NCI-H2171 (cell line): ENCODE measurements around the gene NRXN3.

ENCODE experiments used
- DNase-seq: peaks from one replicate; lab custom pipeline; 2025; lab: John Stamatoyannopoulos, UW

The NRXN3 gene

DNA sequence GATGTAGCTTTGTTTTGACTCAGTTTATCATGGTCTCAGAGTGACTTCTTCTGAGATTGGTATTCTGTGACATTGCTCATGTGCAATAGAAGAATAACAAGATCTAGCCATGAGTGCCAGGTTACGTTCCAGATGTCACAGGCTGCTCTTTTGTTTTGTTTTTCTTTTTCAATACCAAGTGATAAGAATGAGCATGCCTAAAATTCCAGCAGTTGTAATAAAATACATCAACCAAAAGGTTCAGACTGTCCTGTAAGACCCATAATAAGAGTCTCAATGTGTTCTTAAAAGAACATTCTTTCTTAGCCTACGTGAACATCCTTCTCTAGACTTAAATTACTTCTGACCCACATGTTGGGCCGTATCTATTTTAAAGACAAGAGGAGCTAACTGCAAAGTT lies 1371.9 kb downstream of the NRXN3 start:
- peak; percentile 16 for DNase-seq

DNA sequence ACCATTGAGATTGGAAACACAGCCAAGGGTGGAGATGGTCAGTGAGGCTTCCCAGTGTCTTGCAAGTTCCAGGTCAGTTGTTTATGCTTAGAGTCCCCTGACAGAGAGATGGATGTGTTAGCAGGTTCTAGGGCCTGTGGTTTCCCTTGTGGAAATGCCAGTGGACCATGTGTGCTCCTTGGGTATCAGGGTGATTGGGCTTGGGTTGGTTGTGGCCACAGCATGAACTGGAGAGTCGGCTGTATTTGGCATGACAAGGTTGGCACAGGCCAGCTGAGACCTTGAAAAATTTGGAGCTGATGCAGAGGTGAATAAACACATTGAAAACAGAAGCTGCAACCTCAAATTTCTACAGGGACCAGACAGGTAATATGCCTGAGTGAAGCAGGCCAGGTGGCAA lies 1373.2 kb downstream of the NRXN3 start:
- no peak for DNase-seq

GRCh38 chr14:79543967-79544697 lies 1374.0 kb downstream of the NRXN3 start:
- no peak for DNase-seq

DNA sequence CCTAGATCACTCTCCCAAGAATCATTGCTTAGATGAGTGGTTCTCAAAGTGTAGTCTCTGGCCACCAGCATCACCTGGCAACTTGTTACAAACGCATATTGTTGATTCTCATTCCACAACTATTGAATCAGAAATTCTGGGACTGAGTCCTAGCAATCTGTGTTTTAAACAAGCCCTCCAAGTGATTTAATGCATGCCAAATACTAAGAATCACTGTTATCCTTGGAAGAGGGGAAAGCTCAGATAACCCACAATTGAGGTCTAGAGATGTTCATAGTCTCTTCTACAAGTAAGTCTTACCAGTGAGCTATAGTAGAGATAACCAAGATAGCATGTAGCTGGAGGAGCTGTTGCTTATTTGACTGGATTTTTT lies 1374.5 kb downstream of the NRXN3 start:
- no peak for DNase-seq

DNA sequence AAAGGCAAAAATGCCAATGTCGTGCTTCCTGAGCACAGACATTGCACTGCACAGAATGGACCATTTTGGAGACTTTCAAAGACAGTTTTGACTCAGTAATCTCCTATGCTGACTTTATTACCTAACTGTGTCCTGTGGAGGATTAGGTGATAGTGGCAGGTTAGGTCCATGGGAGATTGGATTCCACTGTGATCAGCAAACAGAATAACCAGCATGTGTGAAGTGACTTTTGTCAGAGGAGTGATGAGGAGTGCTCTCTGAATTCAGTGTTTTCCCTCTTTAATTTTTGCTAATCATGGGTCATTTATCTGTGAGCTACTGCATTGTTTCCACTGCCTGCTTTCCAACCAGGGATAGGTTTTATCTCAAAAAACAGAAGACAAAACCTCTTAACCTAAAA lies 1378.7 kb downstream of the NRXN3 start:
- DNase-seq, result no peak

DNA sequence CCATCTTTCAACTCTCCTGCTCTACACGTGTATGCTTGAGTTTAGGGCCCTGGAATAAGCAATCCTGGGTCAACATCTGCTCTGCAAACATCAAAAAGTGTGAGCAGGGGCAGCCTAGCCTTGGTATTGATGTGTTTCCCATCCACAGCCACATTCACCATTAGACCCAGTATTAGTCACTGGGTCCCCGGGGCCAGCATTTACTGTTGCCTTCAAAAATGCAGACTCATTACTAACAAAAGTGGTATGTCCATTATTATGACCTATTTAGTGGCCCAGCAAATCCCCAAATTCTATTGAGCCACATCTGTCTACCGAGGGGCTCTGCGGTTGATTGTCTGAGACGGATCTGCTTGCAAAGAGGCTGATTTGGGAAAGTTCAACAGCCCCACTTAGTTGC lies 1379.3 kb downstream of the NRXN3 start:
- no peak for DNase-seq

GRCh38 chr14:79551523-79551922 lies 1381.3 kb downstream of the NRXN3 start:
- DNase-seq, result peak; percentile 97

- DNase-seq, result no peak
These were observed 1382.6 kb downstream of the NRXN3 start for GRCh38 chr14:79552778-79553177.

DNA sequence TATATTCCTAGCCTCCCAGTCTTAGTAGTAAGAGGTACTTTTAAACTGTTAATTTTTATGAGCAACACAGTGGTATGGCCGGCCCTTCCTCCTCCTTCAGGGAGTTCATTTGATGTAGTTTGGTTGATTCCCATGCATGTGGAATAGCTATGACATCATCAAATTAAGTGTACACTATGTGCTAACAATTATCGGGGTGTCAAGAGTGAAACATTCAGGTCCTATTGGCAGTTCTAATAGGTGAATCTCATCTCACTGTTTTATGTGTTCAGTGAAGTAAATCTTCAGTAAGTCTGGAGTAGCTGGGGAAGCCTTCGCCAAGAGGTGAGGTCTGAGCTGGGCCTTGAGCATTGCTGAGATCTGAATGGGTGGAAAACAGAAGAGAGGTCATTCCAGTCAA lies 1384.6 kb downstream of the NRXN3 start:
- DNase-seq, result no peak

GRCh38 chr14:79555429-79555828 lies 1385.3 kb downstream of the NRXN3 start:
- DNase-seq, result no peak

DNA sequence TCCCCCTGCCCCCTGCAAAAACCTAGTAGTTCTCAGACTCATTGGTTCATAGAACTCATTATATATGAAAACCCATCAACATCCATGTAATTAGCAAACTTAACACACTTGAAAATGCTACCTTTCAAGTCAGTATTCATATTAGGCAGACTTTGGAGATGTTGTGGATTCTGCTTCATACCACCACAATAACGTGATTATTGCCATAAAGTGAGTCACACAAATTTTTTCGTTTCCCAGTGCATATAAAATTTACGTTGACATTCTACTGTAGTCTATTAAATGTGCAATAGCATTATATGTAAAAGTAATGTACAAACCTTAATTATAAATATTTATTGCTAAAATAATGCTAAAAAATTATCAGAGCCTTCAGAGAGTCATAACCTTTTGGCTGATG lies 1387.1 kb downstream of the NRXN3 start:
- no peak for DNase-seq

GRCh38 chr14:79562185-79562584 lies 1392.0 kb downstream of the NRXN3 start:
- no peak for DNase-seq

DNA sequence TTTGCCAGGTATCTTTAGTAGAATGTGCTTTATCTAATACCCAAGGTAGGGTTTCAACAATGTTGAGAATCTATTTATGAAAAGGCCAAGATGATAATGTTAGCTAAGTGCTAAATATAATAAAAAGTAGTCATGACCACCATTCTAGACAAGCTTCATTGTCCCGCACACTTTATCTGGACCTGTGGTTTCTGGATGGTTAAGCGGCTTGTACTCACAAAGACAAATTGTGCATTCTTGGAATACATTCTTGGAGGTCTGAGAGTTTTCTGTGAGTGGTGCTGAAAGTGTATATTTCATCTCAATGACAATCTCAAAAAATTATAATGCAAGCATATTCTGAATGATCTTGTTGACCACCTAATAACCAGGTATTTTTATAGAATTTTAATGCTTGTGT lies 1394.2 kb downstream of the NRXN3 start:
- DNase-seq, result no peak

DNA sequence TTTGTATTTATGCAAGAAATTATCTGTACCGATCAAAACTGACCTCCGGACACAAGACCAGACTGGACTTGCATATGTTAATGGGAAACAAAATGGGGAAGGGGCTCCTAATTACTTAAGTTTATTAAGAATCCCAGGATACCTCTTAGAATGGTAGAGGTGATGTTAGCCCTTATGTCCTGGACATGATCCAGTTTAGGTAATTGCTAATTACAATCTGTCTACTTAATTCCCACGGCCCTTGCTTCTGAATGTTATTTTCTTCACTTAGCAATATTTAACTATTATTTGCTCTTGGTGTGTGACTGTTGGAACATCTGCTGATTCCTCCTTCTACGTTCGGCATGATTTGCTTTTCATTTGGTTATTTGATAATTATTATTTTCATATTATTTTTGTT lies 1397.1 kb downstream of the NRXN3 start:
- peak; percentile 17 for DNase-seq

DNA sequence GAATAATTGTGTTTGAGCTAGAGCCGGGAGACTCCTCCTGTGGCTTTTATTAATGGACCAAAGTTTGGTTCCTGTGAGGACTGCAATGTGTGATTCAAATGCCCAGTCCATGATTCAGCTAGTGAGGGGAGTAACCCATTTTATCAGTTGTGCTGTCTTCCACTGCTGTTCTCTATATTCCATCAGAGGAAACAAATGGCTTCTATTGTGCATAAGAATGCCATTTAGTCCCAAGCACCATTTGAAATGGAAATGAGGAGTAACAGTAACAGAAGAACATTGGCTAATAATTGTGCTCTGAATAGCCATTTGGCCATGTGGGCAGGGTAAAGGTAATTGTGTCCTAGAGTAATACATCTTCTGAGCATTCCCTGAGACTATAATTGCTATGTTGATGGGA lies 1398.4 kb downstream of the NRXN3 start:
- DNase-seq, result no peak

DNA sequence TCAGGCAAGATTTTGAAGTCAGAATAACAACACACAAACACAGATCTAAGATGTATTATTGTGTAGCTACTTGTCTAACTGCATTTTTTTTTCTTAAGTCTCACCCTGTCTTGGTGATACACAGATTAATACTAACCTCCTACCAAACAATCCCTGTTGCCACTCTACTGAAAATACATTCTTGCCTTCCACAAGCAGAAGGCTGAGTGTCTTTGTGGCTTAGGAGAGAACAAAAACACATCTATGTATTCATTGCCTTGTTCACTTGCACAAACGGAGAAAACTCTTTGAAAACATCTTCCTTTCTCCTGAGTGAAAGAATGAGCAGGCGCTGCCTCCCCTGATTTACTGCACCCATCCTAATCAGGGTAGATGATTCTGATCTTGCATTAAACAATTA lies 1398.9 kb downstream of the NRXN3 start:
- DNase-seq, result no peak

DNA sequence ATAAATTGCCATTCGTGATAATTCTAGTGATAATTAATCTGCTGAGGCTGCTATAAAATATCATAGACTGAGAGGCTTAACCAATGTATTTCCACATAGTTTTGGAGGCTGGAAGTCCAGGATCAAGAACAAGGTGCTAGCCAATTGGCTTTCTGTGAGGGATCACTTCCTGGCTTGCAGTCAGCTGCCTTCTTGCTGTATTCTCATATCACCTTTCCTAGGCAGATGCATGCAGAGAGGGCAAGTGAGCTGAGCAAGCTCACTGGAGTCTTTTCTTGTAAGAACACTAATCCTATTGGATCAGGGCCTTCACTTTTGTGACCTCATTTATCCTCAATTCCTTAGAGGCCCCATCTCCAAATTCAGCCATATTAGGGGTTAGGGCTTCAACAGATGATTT lies 1400.5 kb downstream of the NRXN3 start:
- peak; percentile 30 for DNase-seq

GRCh38 chr14:79571366-79571765 lies 1401.2 kb downstream of the NRXN3 start:
- DNase-seq, result no peak

DNA sequence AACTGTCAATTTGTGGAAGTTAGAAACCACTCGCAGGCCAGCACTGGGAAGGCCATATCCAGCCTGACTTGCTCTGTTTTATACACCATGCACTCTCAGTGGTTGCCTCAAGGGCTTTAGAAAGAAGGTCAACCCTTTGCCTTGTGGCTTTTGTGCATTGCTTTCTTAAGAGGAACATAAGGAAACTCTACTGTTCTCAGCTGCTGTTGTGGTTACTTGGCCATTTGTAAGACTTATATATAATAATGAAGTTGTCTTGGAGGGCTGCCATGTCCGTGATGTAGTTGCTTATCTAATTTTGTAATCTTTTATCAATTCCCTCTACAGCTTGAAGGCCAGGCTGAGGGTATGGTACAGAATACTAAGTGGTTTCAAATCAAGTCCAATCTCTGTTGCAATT lies 1403.3 kb downstream of the NRXN3 start:
- DNase-seq, result no peak

- no peak for DNase-seq
These were observed 1404.9 kb downstream of the NRXN3 start for GRCh38 chr14:79575032-79575431.

DNA sequence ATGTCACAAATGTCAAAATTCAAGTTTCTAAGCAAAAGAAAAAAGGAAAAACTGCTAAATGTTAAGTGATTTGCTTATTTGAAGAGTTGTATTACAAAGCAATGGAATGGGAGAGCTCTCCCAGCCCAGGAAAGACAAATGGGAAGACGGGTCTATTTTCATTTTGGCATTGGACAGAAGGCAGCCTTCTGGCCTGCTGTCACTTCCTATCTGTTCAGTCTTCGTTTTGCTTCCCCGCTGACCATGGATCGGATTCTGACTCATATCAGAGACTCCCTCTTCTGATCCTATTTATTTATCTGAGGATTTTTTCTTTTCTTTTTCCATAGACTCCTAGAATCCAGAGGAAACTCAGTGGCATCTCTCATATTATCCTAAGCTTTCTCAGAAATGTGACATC lies 1406.3 kb downstream of the NRXN3 start:
- DNase-seq, result no peak

DNA sequence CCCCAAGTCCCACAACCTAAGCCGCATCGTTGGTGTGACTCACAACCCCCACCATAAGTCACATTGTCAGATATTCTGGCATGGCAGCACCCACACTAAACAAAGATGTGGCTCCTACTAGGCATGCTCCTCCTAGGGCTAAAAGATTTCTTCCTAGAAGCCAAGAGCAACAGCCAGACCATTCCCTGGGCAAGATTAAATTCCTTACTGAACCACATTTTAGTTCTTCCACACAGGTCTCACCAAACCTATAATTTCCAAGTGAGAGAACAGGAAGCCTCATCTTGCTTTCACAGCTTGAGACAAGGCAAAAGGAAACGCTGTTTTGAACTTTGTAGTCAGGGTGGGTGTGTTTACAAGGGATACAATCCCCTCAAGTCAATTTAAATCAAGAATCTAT lies 1408.3 kb downstream of the NRXN3 start:
- no peak for DNase-seq

DNA sequence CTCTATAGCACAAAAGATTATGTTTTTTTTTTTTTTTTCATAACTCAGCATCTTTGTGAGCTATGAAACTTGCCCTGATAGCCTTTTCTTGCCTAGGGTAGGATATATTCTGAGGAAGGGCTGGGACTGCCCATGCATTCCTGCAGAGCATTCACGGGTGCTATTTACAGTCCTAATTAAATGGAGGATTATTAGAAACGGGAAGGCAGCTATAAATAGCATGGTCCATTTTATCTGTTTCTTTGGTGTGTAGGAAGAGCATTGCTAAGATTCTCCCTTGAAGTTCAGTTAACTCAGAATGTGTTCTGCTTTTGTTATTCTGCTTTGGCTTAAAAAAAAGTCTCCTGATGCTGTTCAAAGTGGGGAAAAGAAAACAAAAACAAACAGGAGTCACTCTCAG lies 1410.2 kb downstream of the NRXN3 start:
- DNase-seq, result no peak

GRCh38 chr14:79580906-79581305 lies 1410.7 kb downstream of the NRXN3 start:
- no peak for DNase-seq
